K562 (cell line): ENCODE measurements around the gene MCEMP1. TPM values are rescaled to one million over a fixed set of nuclear protein-coding genes. Genes with fewer than 3 reads are reported as not detected.

Experiments used
- ATAC-seq: fragments of 200-7000 bp; cut with Tn5 transposase; 3 replicates; pipeline ENCODE4 v1.9.1; 2020; ENCODE audit warnings: moderate library complexity
- BruUV-seq: library from RNA; stranded (reverse); fragments of 400-500 nt; replicated peaks from 2 replicates; lab custom pipeline; 2021; lab: Mats Ljungman, UMichigan
- CTCF ChIA-PET: fragments of 300-600 bp; formaldehyde crosslinking; extraction: SDS; loops from one replicate; lab custom pipeline; 2021; ENCODE audit warnings: low intra/inter-chr PET ratio; lab: Yijun Ruan, JAX
- POLR2A ChIA-PET: fragments of 300-600, 350-650 bp; sonication (Branson Sonifier 250); formaldehyde crosslinking; extraction: SDS; loops from one replicate; lab custom pipeline; 2021; ENCODE audit warnings: antibody characterized with exemption, inconsistent platforms; lab: Yijun Ruan, JAX
- DNase-seq, 4 experiments: peaks; one replicate each; pipeline versions ENCODE4 v3.0.0 to v3.0.0-alpha.2; 2011 to 2018; ENCODE audit warnings: low spot score in 3 of 4, mixed read lengths in 3 of 4; ENCODE audit errors: extremely low read depth in 1 of 4
- FAIRE-seq: peaks from 2 replicates; lab custom pipeline; 2011; peaks lifted over from hg19 to GRCh38; lab: Jason Lieb, UNC
- H2AFZ ChIP-seq: 2 replicates; pipeline ENCODE4 v1.6.0; 2011; ENCODE audit warnings: low read depth, low read length, control low read depth, inconsistent platforms
- H3K27ac ChIP-seq: fragments of 200-600 bp; 3 replicates; pipeline ENCODE4 v1.8.0; 2011; ENCODE audit warnings: low read depth, mild to moderate bottlenecking, control low read depth, inconsistent platforms, low read length, moderate library complexity, mixed read lengths; ENCODE audit errors: extremely low read depth
- H3K27me3 ChIP-seq, 2 experiments: fragments of 300-600 bp in 1 of 2; 2 replicates in 1 of 2; 3 replicates in 1 of 2; pipeline versions ENCODE4 v1.6.0 to v1.8.0; 2011; ENCODE audit warnings: inconsistent platforms in 2 of 2, low read length in 2 of 2, mild to moderate bottlenecking in 1 of 2, mixed read lengths in 1 of 2, moderate library complexity in 1 of 2; ENCODE audit not compliant: control insufficient read depth in 2 of 2, insufficient read depth in 2 of 2
- H3K36me3 ChIP-seq: fragments of 300-600 bp; 3 replicates; pipeline ENCODE4 v1.8.0; 2011; ENCODE audit warnings: mild to moderate bottlenecking, low read length, inconsistent platforms; ENCODE audit not compliant: control insufficient read depth, insufficient read depth
- H3K4me1 ChIP-seq, 2 experiments: fragments of 200-600 bp in 1 of 2; replicated peaks in 1 of 2; 2 replicates in 1 of 2; 3 replicates in 1 of 2; pipeline versions ENCODE4 v1.5.1 to v1.8.0; 2011; ENCODE audit warnings: inconsistent platforms in 2 of 2, low read length in 2 of 2, mild to moderate bottlenecking in 1 of 2, mixed read lengths in 1 of 2, moderate library complexity in 1 of 2; ENCODE audit not compliant: control insufficient read depth in 2 of 2, insufficient read depth in 2 of 2
- H3K4me2 ChIP-seq: 2 replicates; pipeline ENCODE4 v1.6.1; 2011; ENCODE audit warnings: low read length, control low read depth, inconsistent platforms, mixed read lengths; ENCODE audit not compliant: insufficient read depth
- H3K4me3 ChIP-seq: fragments of 200-600 bp; sonication (generic), shearing (Covaris generic); 2 replicates; pipeline ENCODE4 v1.5.1; 2016; ENCODE audit warnings: control low read depth, inconsistent platforms
- H3K79me2 ChIP-seq: fragments of 200-600 bp; 3 replicates; pipeline ENCODE4 v1.8.0; 2011; ENCODE audit warnings: low read length, inconsistent platforms; ENCODE audit not compliant: control insufficient read depth, insufficient read depth
- H3K9ac ChIP-seq, 2 experiments: 2 replicates each; pipeline versions ENCODE4 v1.6.0 to v1.6.1; 2011; ENCODE audit warnings: low read depth in 2 of 2, low read length in 2 of 2, control low read depth in 1 of 2, inconsistent platforms in 1 of 2, mild to moderate bottlenecking in 1 of 2, mixed read lengths in 1 of 2; ENCODE audit not compliant: insufficient read depth in 1 of 2
- H3K9me1 ChIP-seq: one replicate; pipeline ENCODE4 v1.6.0; 2011; ENCODE audit warnings: inconsistent platforms, mild to moderate bottlenecking, low read length, moderate library complexity; ENCODE audit not compliant: control insufficient read depth, insufficient read depth
- H3K9me3 ChIP-seq: replicated peaks from 2 replicates; pipeline ENCODE4 v1.5.1; 2011; ENCODE audit warnings: low read depth, low read length, inconsistent platforms; ENCODE audit not compliant: control insufficient read depth, insufficient read depth
- H4K20me1 ChIP-seq: replicated peaks from 2 replicates; pipeline ENCODE4 v1.6.1; 2011; ENCODE audit warnings: low read length, inconsistent platforms, mixed read lengths; ENCODE audit not compliant: control insufficient read depth, insufficient read depth
- CTBP1 ChIP-seq: fragments of 450-650 bp; IDR thresholded peaks from 2 replicates; pipeline ENCODE4 v1.6.1; 2016; ENCODE audit warnings: borderline replicate concordance
- EP300 ChIP-seq: IDR thresholded peaks from 2 replicates; pipeline ENCODE4 v1.6.1; 2012; ENCODE audit warnings: low read length, improper control_type of control experiment
- MEIS2 ChIP-seq: fragments of 450-650 bp; IDR thresholded peaks from 2 replicates; pipeline ENCODE4 v1.6.1; 2014; ENCODE audit warnings: mild to moderate bottlenecking; ENCODE audit not compliant: partially characterized antibody
- MTA2 ChIP-seq: fragments of 450-650 bp; IDR thresholded peaks from 2 replicates; pipeline ENCODE4 v1.6.1; 2016; ENCODE audit warnings: low read depth
- PHB2 ChIP-seq: fragments of 450-650 bp; IDR thresholded peaks from 2 replicates; pipeline ENCODE4 v1.6.1; 2017; ENCODE audit warnings: low read depth
- POLR2AphosphoS5 ChIP-seq: IDR thresholded peaks from 2 replicates; pipeline ENCODE4 v1.6.1; 2011; ENCODE audit warnings: mild to moderate bottlenecking, low read depth, low read length, moderate library complexity; ENCODE audit not compliant: control insufficient read depth, insufficient read depth
- POU5F1 ChIP-seq: fragments of 150-350 bp; IDR thresholded peaks from 2 replicates; pipeline ENCODE4 v1.6.1; 2014; ENCODE audit warnings: borderline replicate concordance, low read length, low read depth, mild to moderate bottlenecking; ENCODE audit not compliant: partially characterized antibody
- PRMT5 ChIP-seq: sonication (generic); formaldehyde crosslinking; IDR thresholded peaks from 2 replicates; pipeline ENCODE4 v1.5.0; 2020; ENCODE audit warnings: missing genetic modification reagents
- RCOR1 ChIP-seq, 2 experiments: IDR thresholded peaks; 2 replicates each; pipeline ENCODE4 v1.6.1; 2012; ENCODE audit warnings: low read depth in 2 of 2, low read length in 2 of 2, borderline replicate concordance in 1 of 2, improper control_type of control experiment in 1 of 2
- SMAD1 ChIP-seq: fragments of 150-350 bp; IDR thresholded peaks from 2 replicates; pipeline ENCODE4 v1.6.1; 2014; ENCODE audit warnings: low read length, low read depth; ENCODE audit not compliant: partially characterized antibody
- SMAD4 ChIP-seq: fragments of 250-450 bp; sonication (Bioruptor Pico); conservative IDR thresholded peaks from 2 replicates; pipeline ENCODE4 v1.8.0; 2021; ENCODE audit warnings: inconsistent platforms, mild to moderate bottlenecking, moderate library complexity
- SMARCA4 ChIP-seq: fragments of 450-650 bp; IDR thresholded peaks from 2 replicates; pipeline ENCODE4 v1.6.1; 2016
- TEAD4 ChIP-seq, 2 experiments: sonication (generic) in 1 of 2; formaldehyde crosslinking in 1 of 2; IDR thresholded peaks; 2 replicates each; pipeline versions ENCODE4 v1.6.1 to v1.8.0; 2012 to 2022; ENCODE audit warnings: borderline replicate concordance in 1 of 2, inconsistent platforms in 1 of 2, low read length in 1 of 2, mild to moderate bottlenecking in 1 of 2, missing genetic modification reagents in 1 of 2
- TFAP4 ChIP-seq: sonication (generic); formaldehyde crosslinking; IDR thresholded peaks from 2 replicates; pipeline ENCODE4 v1.8.0; 2022; ENCODE audit warnings: missing genetic modification reagents, mild to moderate bottlenecking, moderate library complexity, borderline replicate concordance
- TRIM24 ChIP-seq, 2 experiments: fragments of 450-650 bp; IDR thresholded peaks; 2 replicates each; pipeline ENCODE4 v1.6.1; 2016
- USF1 ChIP-seq: sonication (generic); formaldehyde crosslinking; IDR thresholded peaks from 2 replicates; pipeline ENCODE4 v1.9.0; 2022; ENCODE audit warnings: mild to moderate bottlenecking, missing genetic modification reagents
- ZKSCAN8 ChIP-seq: fragments of 200-800 bp; sonication (Bioruptor generic); IDR thresholded peaks from 2 replicates; pipeline ENCODE4 v1.6.1; 2016; ENCODE audit warnings: missing genetic modification characterization, missing compliant biosample characterization
- ZNF395 ChIP-seq: fragments of 200-800 bp; sonication (Bioruptor generic); IDR thresholded peaks from 2 replicates; pipeline ENCODE4 v1.6.1; 2017; ENCODE audit warnings: missing genetic modification characterization, missing compliant biosample characterization
- WGBS: fragments of 100-300 bp; shearing (Covaris generic); methylation state at CpG from one replicate; pipeline ENCODE4 v1.1.6; 2016; ENCODE audit warnings: low coverage, mixed read lengths; ENCODE audit not compliant: insufficient coverage; ENCODE audit errors: missing lambda C conversion rate; 5-methylcytosine and 5-hydroxymethylcytosine counted together
- in situ Hi-C: fragments of 300-500 bp; cut with MboI; formaldehyde crosslinking; loops from 4 replicates; pipeline ENCODE4 v1.15.0; 2018; ENCODE audit warnings: inconsistent platforms, mixed read lengths
- intact Hi-C: fragments of 100-400 bp; cut with micrococcal nuclease; formaldehyde crosslinking; loops from 2 replicates; pipeline ENCODE4 v1.14.2; 2022
- polyA plus RNA-seq, 8 experiments: library from polyadenylated mRNA; depleted of rRNA in 4 of 8; stranded (reverse) in 5 of 8; unstranded in 3 of 8; fragments of >200 nt; fragmentation: Nextera tagmentation in 2 of 8; fragmentation: Illumina TruSeq in 1 of 8; extraction: Ambion mirVana in 2 of 8; extraction: Trizol in 1 of 8; gene quantifications; 2 replicates each; pipeline versions ENCODE4 v1.2.1 to v1.2.3, GENCODE V29; 2011 to 2014; ENCODE audit warnings: inconsistent platforms in 1 of 8, missing spikeins in 1 of 8
- total RNA-seq, 7 experiments: library from RNA; depleted of rRNA in 6 of 7; stranded (reverse); fragments of >200 nt in 6 of 7; fragmentation: Illumina TruSeq in 2 of 7; extraction: Trizol in 2 of 7; gene quantifications; 2 replicates each; pipeline versions ENCODE4 v1.2.1 to v1.2.3, GENCODE V29; 2011 to 2021; ENCODE audit warnings: low replicate concordance in 1 of 7

The MCEMP1 gene
- total and polyA plus RNA-seq, 9 of the 15 experiments (the other 6 are each of a cell fraction or from before 2014, with no cell fraction given) = 0.11 to 1.8 (median 0.51) TPM

- no peaks in the 10 kb centered on the region for H3K9me3 ChIP-seq
- intact Hi-C loops = no loop called here
- CTCF ChIA-PET = interaction anchor here (0.7 kb wide), 1 partner anchor 283 kb away, joined by 3 read pairs; no protein-coding TSS in a partner anchor
- no peaks in the 10 kb centered on the region for H3K79me2 ChIP-seq
- H2AFZ ChIP-seq = no peak overlapping the region
- H3K9me1 ChIP-seq = no peaks in the 10 kb centered on the region
- no peaks in the 10 kb centered on the region for H3K36me3 ChIP-seq
- no TSS peak for BruUV-seq
- H3K4me1 ChIP-seq = peaks cover 2 to 8% of the 10 kb centered on the region in 2 experiments; a peak in 4 of 5 replicates
- H3K4me3 ChIP-seq = no peak overlapping the region
- DNase-seq = peak; percentile 63 to 80 (median 72)
- in situ Hi-C loops = no loop called here
- POLR2A ChIA-PET = interaction anchor here (0.5 to 0.6 kb wide), 2 partner anchors 10 to 135 kb away, joined by 3 read pairs; no protein-coding TSS in a partner anchor
- 2% methylated on average over 14 of the region's 15 CpGs for WGBS
- no peak overlapping the region for H3K9ac ChIP-seq
- ATAC-seq = peak; percentile 73
- H4K20me1 ChIP-seq = no peaks in the 10 kb centered on the region; the same call in 1 of the 2 replicates
- H3K27me3 ChIP-seq = peaks cover 13 to 64% of the 10 kb centered on the region in 2 experiments; a peak in 4 of 5 replicates
- peak; percentile 93 for FAIRE-seq
- no peak overlapping the region for H3K4me2 ChIP-seq
- H3K27ac ChIP-seq = no peak overlapping the region
- TF ChIP-seq TRIM24 (IDR thresholded peaks at IDR 0.05) = peak; percentile 23 to 42; a peak in 3 of 4 replicates
- TF ChIP-seq MTA2 = peak; percentile 76
- peak; percentile 48; the same call in 1 of the 2 replicates for TF ChIP-seq SMARCA4
- TF ChIP-seq MEIS2 = peak; percentile 17
- peak; percentile 99 for TF ChIP-seq SMAD4 (CRISPR knock-in tag)
- TF ChIP-seq PHB2 = peak; percentile 6; the same call in 1 of the 2 replicates
- TF ChIP-seq PRMT5 (CRISPR knock-in tag) = no peak
- TF ChIP-seq POU5F1 = no peak
- peak; percentile 93 for TF ChIP-seq SMAD1
- peak; percentile 36 for TF ChIP-seq EP300
- no peak for TF ChIP-seq ZNF395
- TF ChIP-seq CTBP1 = peak; percentile 59; the same call in 1 of the 2 replicates
- peak; percentile 89 for TF ChIP-seq TEAD4 (IDR thresholded peaks at IDR 0.05; ENCODE audit: low read length)
- no peak for TF ChIP-seq TEAD4 (CRISPR knock-in tag; IDR thresholded peaks at IDR 0.05; ENCODE audit: borderline replicate concordance)
- peak; percentile 45; the same call in 1 of the 2 replicates for TF ChIP-seq TFAP4 (CRISPR knock-in tag)
- no peak for TF ChIP-seq ZKSCAN8
- 0 out of 2 replicates have a peak, but pooled peaks have one; percentile 19 for TF ChIP-seq USF1
- peak; percentile 56; the same call in 1 of the 2 replicates for TF ChIP-seq POLR2AphosphoS5
- TF ChIP-seq RCOR1 (IDR thresholded peaks at IDR 0.05; ENCODE audit: borderline replicate concordance in 1 of 2, low read depth in 2 of 2, low read length in 2 of 2) = peak in 1 of 2 experiments; percentile 47; a peak in 2 of 4 replicates
These were observed 22.8 kb downstream of the MCEMP1 start for GRCh38 chr19:7699417-7700401.
